MM.1S (cell line): ENCODE measurements around the gene TLCD1.

ENCODE experiments used
- EZH2 ChIP-seq: fragments of 300-600 bp; sonication (generic); optimal IDR thresholded peaks from 2 replicates; pipeline ENCODE3; 2017; ENCODE audit warnings: low read depth, mild to moderate bottlenecking, antibody characterized with exemption, low read length, mixed read lengths
- EZH2phosphoT487 ChIP-seq: fragments of 300-600 bp; sonication (generic); IDR thresholded peaks from 2 replicates; pipeline ENCODE4 v1.6.1; 2018; ENCODE audit warnings: antibody characterized with exemption, low read length
- TF ChIP-seq, protein P1 (sequence below): fragments of 300-600 bp; sonication (generic); IDR thresholded peaks from 2 replicates; pipeline ENCODE4 v1.5.1; 2016; ENCODE audit warnings: antibody characterized with exemption, low read length, mixed read lengths

DNA sequence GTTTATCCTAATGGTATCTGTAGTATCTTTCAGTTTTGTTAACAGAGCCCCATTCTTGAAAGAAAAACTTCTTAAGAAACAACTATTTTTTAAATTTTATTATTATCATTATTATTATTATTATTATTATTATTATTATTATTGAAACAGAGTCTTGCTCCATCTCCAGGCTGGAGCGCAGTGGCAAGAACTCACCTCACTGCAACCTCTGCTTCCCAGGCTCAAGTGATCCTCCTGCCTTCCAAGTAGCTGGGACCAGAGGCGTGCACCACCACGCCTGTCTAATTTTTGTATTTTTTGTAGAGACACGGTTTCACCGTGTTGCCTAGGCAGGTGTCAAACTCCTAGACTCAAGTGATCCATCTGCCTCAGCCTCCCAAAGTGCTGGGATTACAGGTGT is 40.7 kb downstream of the TLCD1 start:
- TF ChIP-seq EZH2 (no peak), EZH2phosphoT487 (no peak)
- TF ChIP-seq, protein P1, sequence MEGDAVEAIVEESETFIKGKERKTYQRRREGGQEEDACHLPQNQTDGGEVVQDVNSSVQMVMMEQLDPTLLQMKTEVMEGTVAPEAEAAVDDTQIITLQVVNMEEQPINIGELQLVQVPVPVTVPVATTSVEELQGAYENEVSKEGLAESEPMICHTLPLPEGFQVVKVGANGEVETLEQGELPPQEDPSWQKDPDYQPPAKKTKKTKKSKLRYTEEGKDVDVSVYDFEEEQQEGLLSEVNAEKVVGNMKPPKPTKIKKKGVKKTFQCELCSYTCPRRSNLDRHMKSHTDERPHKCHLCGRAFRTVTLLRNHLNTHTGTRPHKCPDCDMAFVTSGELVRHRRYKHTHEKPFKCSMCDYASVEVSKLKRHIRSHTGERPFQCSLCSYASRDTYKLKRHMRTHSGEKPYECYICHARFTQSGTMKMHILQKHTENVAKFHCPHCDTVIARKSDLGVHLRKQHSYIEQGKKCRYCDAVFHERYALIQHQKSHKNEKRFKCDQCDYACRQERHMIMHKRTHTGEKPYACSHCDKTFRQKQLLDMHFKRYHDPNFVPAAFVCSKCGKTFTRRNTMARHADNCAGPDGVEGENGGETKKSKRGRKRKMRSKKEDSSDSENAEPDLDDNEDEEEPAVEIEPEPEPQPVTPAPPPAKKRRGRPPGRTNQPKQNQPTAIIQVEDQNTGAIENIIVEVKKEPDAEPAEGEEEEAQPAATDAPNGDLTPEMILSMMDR: no peak
